Lower lobe of right lung (tissue), 2 donors: Measurements from ENCODE around the gene MRPS25. TPM values are rescaled to one million over a fixed set of nuclear protein-coding genes. Genes with fewer than 3 reads are reported as not detected.

Experiments used
- ATAC-seq, 2 donors: fragments of 200-7000 bp; cut with Tn5 transposase; one replicate each; pipeline ENCODE4 v1.9.1; 2020 to 2022; ENCODE audit warnings: mild to moderate bottlenecking in 2 of 2, moderate library complexity in 2 of 2
- DNase-seq: peaks from one replicate; pipeline ENCODE4 v3.0.0-alpha.2; 2020
- H3K27ac ChIP-seq: fragments of 200-600 bp; one replicate; pipeline ENCODE4 v1.8.0; 2022
- H3K27me3 ChIP-seq: fragments of 200-600 bp; one replicate; pipeline ENCODE4 v1.8.0; 2022; ENCODE audit warnings: low read depth
- H3K36me3 ChIP-seq: fragments of 200-600 bp; one replicate; pipeline ENCODE4 v1.8.0; 2022; ENCODE audit warnings: mild to moderate bottlenecking
- H3K4me1 ChIP-seq: fragments of 200-600 bp; one replicate; pipeline ENCODE4 v1.8.0; 2022
- H3K4me3 ChIP-seq: fragments of 200-600 bp; one replicate; pipeline ENCODE4 v1.8.0; 2022; ENCODE audit warnings: mild to moderate bottlenecking
- H3K9me3 ChIP-seq: fragments of 200-600 bp; one replicate; pipeline ENCODE4 v1.8.0; 2022
- CTCF ChIP-seq: fragments of 200-600 bp; IDR thresholded peaks from one replicate; pipeline ENCODE4 v1.8.0; 2022; ENCODE audit warnings: antibody characterized with exemption, mild to moderate bottlenecking
- intact Hi-C: fragments of 100-400 bp; cut with DNase I; formaldehyde crosslinking; loops from one replicate; pipeline ENCODE4 v1.11.0; 2022
- total RNA-seq: library from RNA; stranded (reverse); fragmentation: NEBNext Ultra II Directional; extraction: Animal tissue kit (Norgen Biotek cat#: 25700); gene quantifications from one replicate; pipeline ENCODE4 v1.2.1, GENCODE V29; 2021
- donor health status: DM: no; HTN: yes; CAD: no; lungs with severe emphysema.

Gene MRPS25
- total RNA-seq, 1 donor from 2014 or later, result 73.5 TPM

GRCh38 chr3:15092686-15093085 lies 27.6 kb upstream of the MRPS25 start:
- TF ChIP-seq CTCF, result no peak
- no peaks in the 10 kb centered on the region for H3K9me3 ChIP-seq
- no peak overlapping the region for H3K27ac ChIP-seq
- DNase-seq (no peak), ATAC-seq (no peak)
- H3K36me3 ChIP-seq, result peaks cover 76% of the 10 kb centered on the region
- peaks cover 12% of the 10 kb centered on the region for H3K4me1 ChIP-seq
- intact Hi-C loops, result no loop called here
- no peak overlapping the region for H3K4me3 ChIP-seq
- no peaks in the 10 kb centered on the region for H3K27me3 ChIP-seq

- no peak overlapping the region for H3K4me3 ChIP-seq
- TF ChIP-seq CTCF, result no peak
- intact Hi-C loops, result no loop called here
- no peaks in the 10 kb centered on the region for H3K27me3 ChIP-seq
- H3K4me1 ChIP-seq, result peaks cover 4% of the 10 kb centered on the region
- peaks cover 87% of the 10 kb centered on the region for H3K36me3 ChIP-seq
- DNase-seq (no peak), ATAC-seq (no peak)
- H3K27ac ChIP-seq, result no peak overlapping the region
- no peaks in the 10 kb centered on the region for H3K9me3 ChIP-seq
Observed at GRCh38 chr3:15091575-15091974, 26.5 kb upstream of the MRPS25 start.

GRCh38 chr3:15089201-15089600 lies 24.1 kb upstream of the MRPS25 start:
- Histone ChIP-seq H3K36me3 (peaks cover 89% of the 10 kb centered on the region), H3K27ac (no peak overlapping the region), H3K4me3 (no peak overlapping the region), H3K9me3 (no peaks in the 10 kb centered on the region), H3K4me1 (no peaks in the 10 kb centered on the region), H3K27me3 (no peaks in the 10 kb centered on the region)
- ATAC-seq (no peak), DNase-seq (no peak)
- intact Hi-C loops, result no loop called here
- TF ChIP-seq CTCF, result no peak

- ATAC-seq, result no peak
- DNase-seq, result no peak
- TF ChIP-seq CTCF, result no peak
- Histone ChIP-seq H3K4me1 (peaks cover 8% of the 10 kb centered on the region), H3K36me3 (peaks cover 100% of the 10 kb centered on the region), H3K27me3 (no peaks in the 10 kb centered on the region), H3K9me3 (no peaks in the 10 kb centered on the region), H3K27ac (no peak overlapping the region), H3K4me3 (no peak overlapping the region)
- intact Hi-C loops, result no loop called here
Observed at GRCh38 chr3:15086699-15087098, 21.6 kb upstream of the MRPS25 start.

- H3K27ac ChIP-seq, result no peak overlapping the region
- H3K9me3 ChIP-seq, result no peaks in the 10 kb centered on the region
- peaks cover 100% of the 10 kb centered on the region for H3K36me3 ChIP-seq
- no peaks in the 10 kb centered on the region for H3K27me3 ChIP-seq
- TF ChIP-seq CTCF, result no peak
- DNase-seq (no peak), ATAC-seq (no peak)
- intact Hi-C loops, result no loop called here
- H3K4me3 ChIP-seq, result no peak overlapping the region
- H3K4me1 ChIP-seq, result peaks cover 8% of the 10 kb centered on the region
Observed at GRCh38 chr3:15086263-15086662, 21.1 kb upstream of the MRPS25 start.

GRCh38 chr3:15083252-15083651 lies 18.1 kb upstream of the MRPS25 start:
- H3K36me3 ChIP-seq, result peaks cover 99% of the 10 kb centered on the region
- ATAC-seq (no peak), DNase-seq (no peak)
- peak overlapping the region; percentile 71 for H3K27ac ChIP-seq
- H3K9me3 ChIP-seq, result no peaks in the 10 kb centered on the region
- H3K4me1 ChIP-seq, result peaks cover 8% of the 10 kb centered on the region
- H3K27me3 ChIP-seq, result no peaks in the 10 kb centered on the region
- no peak overlapping the region for H3K4me3 ChIP-seq
- no peak for TF ChIP-seq CTCF
- intact Hi-C loops, result no loop called here
